KMS-11 (cell line): ENCODE measurements around the gene OR6X1.
"Not testable (repeated sequence)": the region's sequence is repeated elsewhere in the genome, so short reads cannot be mapped to it uniquely, and the experiment has no call there.

Experiments
- H2AFZ ChIP-seq: fragments of 200-600 bp; sonication (generic); 2 replicates; pipeline ENCODE4 v1.6.1; 2016; ENCODE audit warnings: antibody characterized with exemption, mixed run types, low read depth
- H3K27ac ChIP-seq: fragments of 200-600 bp; sonication (generic); 2 replicates; pipeline ENCODE4 v1.6.1; 2016; ENCODE audit warnings: mild to moderate bottlenecking, mixed run types
- H3K27me3 ChIP-seq: fragments of 200-600 bp; sonication (generic); 2 replicates; pipeline ENCODE4 v1.6.1; 2017; ENCODE audit warnings: mild to moderate bottlenecking, low read depth, mixed run types, moderate library complexity; ENCODE audit not compliant: insufficient read depth
- H3K36me3 ChIP-seq: fragments of 200-600 bp; sonication (generic); 2 replicates; pipeline ENCODE4 v1.6.1; 2017; ENCODE audit warnings: mild to moderate bottlenecking, mixed run types; ENCODE audit not compliant: insufficient read depth
- H3K4me1 ChIP-seq: fragments of 200-600 bp; sonication (generic); 2 replicates; pipeline ENCODE4 v1.6.1; 2016; ENCODE audit warnings: mild to moderate bottlenecking, low read depth, mixed run types; ENCODE audit not compliant: poor library complexity, severe bottlenecking
- H3K4me2 ChIP-seq: fragments of 200-600 bp; sonication (generic); 2 replicates; pipeline ENCODE4 v1.7.0; 2016; ENCODE audit warnings: mild to moderate bottlenecking, mixed run types
- H3K4me3 ChIP-seq: fragments of 200-600 bp; sonication (generic); IDR thresholded peaks from 2 replicates; pipeline ENCODE4 v1.6.1; 2017; ENCODE audit warnings: low read depth, low read length, mixed read lengths; ENCODE audit not compliant: insufficient read depth
- H3K79me2 ChIP-seq: fragments of 200-600 bp; sonication (generic); 2 replicates; pipeline ENCODE4 v1.6.1; 2016; ENCODE audit warnings: low read depth, mixed run types; ENCODE audit not compliant: insufficient read depth
- H3K9ac ChIP-seq: fragments of 200-600 bp; sonication (generic); 2 replicates; pipeline ENCODE4 v1.6.1; 2016; ENCODE audit warnings: mild to moderate bottlenecking, mixed run types
- H4K20me1 ChIP-seq: fragments of 200-600 bp; sonication (generic); 2 replicates; pipeline ENCODE4 v1.6.1; 2016; ENCODE audit warnings: mild to moderate bottlenecking, mixed run types; ENCODE audit not compliant: insufficient read depth
- CTCF ChIP-seq: fragments of 200-600 bp; sonication (generic); conservative IDR thresholded peaks from 2 replicates; pipeline ENCODE4 v1.6.1; 2017; ENCODE audit warnings: low read depth, mild to moderate bottlenecking, antibody characterized with exemption, low read length, moderate library complexity, mixed read lengths

Gene OR6X1

GRCh38 chr11:123719452-123719851 lies 34.9 kb downstream of the OR6X1 start:
- Histone ChIP-seq H3K4me1 (no peaks in the 10 kb centered on the region), H3K27ac (no peak overlapping the region), H3K4me3 (no peak overlapping the region), H3K36me3 (no peaks in the 10 kb centered on the region), H3K4me2 (no peak overlapping the region), H3K9ac (no peak overlapping the region), H2AFZ (no peak overlapping the region), H4K20me1 (no peaks in the 10 kb centered on the region), H3K79me2 (no peaks in the 10 kb centered on the region), H3K27me3 (no peaks in the 10 kb centered on the region)
- TF ChIP-seq CTCF: no peak

- no peak for TF ChIP-seq CTCF
- H3K79me2 ChIP-seq: no peaks in the 10 kb centered on the region
- H3K36me3 ChIP-seq: no peaks in the 10 kb centered on the region
- H3K4me3 ChIP-seq: no peak overlapping the region
- H3K4me2 ChIP-seq: no peak overlapping the region
- H3K9ac ChIP-seq: no peak overlapping the region
- H2AFZ ChIP-seq: no peak overlapping the region
- no peaks in the 10 kb centered on the region for H3K4me1 ChIP-seq
- no peaks in the 10 kb centered on the region for H3K27me3 ChIP-seq
- no peaks in the 10 kb centered on the region for H4K20me1 ChIP-seq
- H3K27ac ChIP-seq: no peak overlapping the region
Measured at GRCh38 chr11:123718469-123718868, 35.8 kb downstream of the OR6X1 start.

DNA sequence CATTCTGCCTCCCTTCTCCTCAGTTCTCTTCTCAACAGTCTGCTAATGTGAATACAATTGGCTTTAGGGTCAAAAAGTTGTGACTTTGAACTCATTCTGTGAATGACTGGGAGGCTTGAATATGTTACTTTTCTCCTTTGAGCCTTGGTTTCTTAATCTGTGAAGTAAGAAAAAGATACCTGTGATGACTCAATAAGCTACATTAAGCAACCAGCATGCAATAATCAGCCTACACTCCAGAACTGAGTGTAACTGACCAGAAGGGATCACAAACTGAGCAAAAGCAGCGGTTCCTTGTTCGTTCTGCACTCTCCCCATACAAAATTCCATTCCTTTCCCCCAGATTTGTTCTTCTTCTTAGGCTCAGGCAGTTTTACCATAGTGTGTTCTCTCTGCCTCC lies 36.3 kb downstream of the OR6X1 start:
- H4K20me1 ChIP-seq: no peaks in the 10 kb centered on the region
- H3K27me3 ChIP-seq: no peaks in the 10 kb centered on the region
- H3K4me1 ChIP-seq: no peaks in the 10 kb centered on the region
- no peaks in the 10 kb centered on the region for H3K36me3 ChIP-seq
- H3K9ac ChIP-seq: no peak overlapping the region
- no peak overlapping the region for H3K4me3 ChIP-seq
- H3K79me2 ChIP-seq: no peaks in the 10 kb centered on the region
- no peak overlapping the region for H3K4me2 ChIP-seq
- H2AFZ ChIP-seq: no peak overlapping the region
- H3K27ac ChIP-seq: no peak overlapping the region
- no peak for TF ChIP-seq CTCF

- H4K20me1 ChIP-seq: not testable (repeated sequence)
Measured at GRCh38 chr11:123712627-123713026, 41.7 kb downstream of the OR6X1 start.

GRCh38 chr11:123707606-123708205 lies 46.6 kb downstream of the OR6X1 start:
- Histone ChIP-seq H4K20me1 (no peaks in the 10 kb centered on the region), H3K9ac (no peak overlapping the region), H3K27ac (no peak overlapping the region), H3K4me1 (no peaks in the 10 kb centered on the region), H3K36me3 (no peaks in the 10 kb centered on the region), H3K27me3 (no peaks in the 10 kb centered on the region), H3K4me2 (no peak overlapping the region), H2AFZ (no peak overlapping the region), H3K79me2 (no peaks in the 10 kb centered on the region), H3K4me3 (no peak overlapping the region)
- TF ChIP-seq CTCF: peak; percentile 45

More at GRCh38 chr11:123712627-123713026, 41.7 kb downstream of the OR6X1 start:
- not testable (repeated sequence) for H2AFZ ChIP-seq, H3K9ac ChIP-seq, H3K27me3 ChIP-seq, H3K4me3 ChIP-seq, H3K4me1 ChIP-seq, H3K79me2 ChIP-seq, H3K4me2 ChIP-seq, H3K27ac ChIP-seq, H3K36me3 ChIP-seq
